HG03045 (cell line): ENCODE data around the gene LMAN1L.
"Not testable (repeated sequence)": the region's sequence is repeated elsewhere in the genome, so short reads cannot be mapped to it uniquely, and the experiment has no call there.

Experiments used
- ATAC-seq: cut with Tn5 transposase; IDR thresholded peaks from one replicate; pipeline ENCODE4 v1.9.1; 2021; ENCODE audit warnings: mild to moderate bottlenecking, moderate library complexity; ENCODE audit not compliant: unreplicated experiment

The LMAN1L gene

DNA sequence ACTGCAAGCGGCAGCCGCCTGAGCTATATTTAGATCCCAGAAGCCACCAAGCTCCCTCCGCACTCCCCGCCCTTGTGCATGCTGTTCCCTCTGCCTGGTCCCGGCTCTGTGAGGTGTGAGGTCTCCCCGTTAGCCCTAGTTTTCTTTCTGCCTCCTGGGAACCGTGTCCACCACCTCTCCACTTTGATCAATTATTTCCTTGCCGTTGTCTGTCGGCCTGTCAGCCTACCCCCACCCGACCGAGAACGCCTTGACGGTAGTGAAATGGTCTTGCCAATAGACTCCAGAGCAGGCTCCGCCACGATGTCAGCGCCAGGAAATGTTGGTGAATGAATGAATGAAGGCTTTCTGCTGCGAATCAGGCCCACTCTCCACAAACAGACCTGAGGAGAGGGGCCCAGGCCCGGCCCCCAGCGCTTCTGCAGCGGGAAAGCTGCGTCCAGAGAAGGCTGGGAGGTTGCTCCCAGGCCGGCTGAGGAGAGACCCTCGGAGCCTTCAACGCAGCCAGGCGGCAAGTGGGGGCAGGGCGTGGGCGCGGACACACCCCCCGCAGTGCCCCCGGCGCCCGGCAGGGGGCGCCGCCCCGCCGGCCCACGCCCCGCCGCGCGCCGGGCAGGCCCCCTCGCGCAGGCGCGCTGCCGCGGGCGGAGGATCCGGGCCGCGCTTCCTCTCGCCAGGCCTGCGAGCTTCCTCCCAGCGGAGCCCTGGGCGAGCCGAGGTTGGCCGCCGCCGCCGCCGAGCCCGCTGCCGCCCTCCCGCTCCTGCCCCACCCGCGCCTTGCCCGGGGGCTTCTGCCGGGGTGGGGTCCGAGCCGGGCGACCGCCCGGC lies 31.0 kb upstream of the LMAN1L start, which contains the start of gene CSK:
Gene CSK (plus strand): TSS at position 650 of the 828 bp plus-strand sequence. CDS start 16,218 bp downstream, outside the sequence.
- no peak for ATAC-seq

- no peak for ATAC-seq
Measured at GRCh38 chr15:74782259-74783071, 30.2 kb upstream of the LMAN1L start.

DNA sequence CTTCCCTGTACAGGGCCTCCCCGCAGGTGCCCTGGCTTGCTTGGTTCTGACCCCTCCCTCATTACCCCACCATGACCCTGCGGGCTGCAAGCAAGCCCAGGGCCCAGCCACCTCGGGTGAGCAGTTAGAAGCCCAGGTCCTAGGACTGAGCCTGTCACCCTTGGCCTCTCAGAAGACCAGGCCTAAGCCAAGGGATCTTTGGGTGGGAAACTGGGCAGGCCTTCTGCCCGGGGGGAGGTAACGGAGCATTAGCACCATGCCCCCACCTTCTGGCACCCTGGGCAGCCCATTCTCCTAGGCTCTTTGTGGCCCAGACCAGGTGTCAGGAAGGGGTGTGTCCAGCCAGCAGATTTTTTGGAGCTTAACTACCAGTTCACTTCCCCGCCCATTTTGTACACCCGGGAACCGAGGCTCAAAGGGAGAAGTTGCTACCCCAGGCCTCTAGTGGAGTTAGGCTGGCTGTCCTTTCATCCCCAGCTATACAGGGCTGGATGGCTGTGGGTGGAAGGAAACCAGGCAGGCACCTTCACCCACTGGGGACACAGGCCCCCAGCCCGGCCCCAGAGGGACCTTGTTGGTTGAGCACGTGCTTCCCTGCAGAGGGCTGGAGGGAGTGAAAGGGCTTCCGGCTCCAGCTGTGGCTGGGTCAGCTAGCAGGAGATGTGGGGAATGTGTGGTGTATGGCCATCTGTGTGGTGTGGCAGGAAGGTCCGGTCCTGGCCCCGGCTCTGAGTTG lies 29.4 kb upstream of the LMAN1L start:
- ATAC-seq: no peak

- ATAC-seq: no peak
Measured at GRCh38 chr15:74783808-74784175, 28.8 kb upstream of the LMAN1L start.

GRCh38 chr15:74784426-74785193 lies 28.0 kb upstream of the LMAN1L start:
- ATAC-seq: no peak

DNA sequence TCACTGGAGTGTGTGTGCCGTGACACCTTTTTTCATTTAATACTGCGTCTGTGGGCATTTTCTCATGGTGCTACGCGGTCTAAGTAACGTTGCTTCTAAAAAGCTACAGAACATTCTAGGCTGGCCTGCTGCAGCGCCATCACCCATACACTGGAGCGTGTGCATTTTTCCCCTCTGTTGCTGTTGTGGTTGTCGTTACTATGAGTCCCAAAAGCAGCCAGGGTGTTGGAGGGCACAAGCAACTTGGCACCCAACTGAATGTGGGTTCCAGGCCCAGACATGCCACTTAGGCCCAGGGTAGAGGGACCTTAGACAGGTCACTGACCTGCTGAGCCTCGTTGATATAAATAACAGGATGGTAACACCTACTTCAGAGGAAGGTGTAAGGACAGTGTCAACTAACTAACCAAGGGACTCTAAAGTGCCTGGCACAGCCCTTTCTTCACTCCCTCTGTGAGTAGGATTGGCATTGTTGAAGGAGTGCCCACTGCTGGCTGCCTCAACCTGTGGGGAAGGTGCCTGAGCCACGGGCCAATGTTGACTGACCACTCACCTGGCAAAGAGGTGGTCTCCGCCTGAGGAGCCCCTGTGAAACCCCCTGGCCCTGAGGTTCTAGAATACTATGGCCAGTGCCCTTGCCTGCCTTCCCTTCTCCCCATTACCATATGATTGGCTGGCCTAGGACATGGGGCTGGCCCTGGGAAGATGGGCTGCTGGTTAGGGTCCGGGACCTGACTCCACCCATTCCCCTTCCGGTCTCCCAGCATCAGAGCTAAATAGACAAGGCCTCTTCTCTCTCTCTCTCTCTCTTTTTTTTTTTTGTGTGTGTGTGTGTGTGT lies 27.2 kb upstream of the LMAN1L start:
- ATAC-seq: no peak

DNA sequence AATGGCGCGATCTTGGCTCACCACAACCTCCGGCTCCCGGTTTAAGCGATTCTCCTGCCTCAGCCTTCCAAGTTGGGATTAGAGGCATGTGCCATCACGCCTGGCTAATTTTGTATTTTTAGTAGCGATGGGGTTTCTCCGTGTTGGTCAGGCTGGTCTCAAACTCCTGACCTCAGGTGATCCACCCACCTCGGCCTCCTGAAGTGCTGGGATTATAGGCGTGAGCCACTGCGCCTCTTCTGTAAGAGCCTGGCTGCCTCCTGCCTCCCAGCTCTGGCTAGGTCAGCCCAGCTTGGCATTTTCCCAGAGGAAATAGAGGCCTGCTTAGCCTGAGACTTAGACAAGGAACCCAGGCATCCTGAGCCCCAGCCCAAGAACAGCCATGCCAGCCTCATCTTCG lies 26.6 kb upstream of the LMAN1L start:
- not testable (repeated sequence) for ATAC-seq

DNA sequence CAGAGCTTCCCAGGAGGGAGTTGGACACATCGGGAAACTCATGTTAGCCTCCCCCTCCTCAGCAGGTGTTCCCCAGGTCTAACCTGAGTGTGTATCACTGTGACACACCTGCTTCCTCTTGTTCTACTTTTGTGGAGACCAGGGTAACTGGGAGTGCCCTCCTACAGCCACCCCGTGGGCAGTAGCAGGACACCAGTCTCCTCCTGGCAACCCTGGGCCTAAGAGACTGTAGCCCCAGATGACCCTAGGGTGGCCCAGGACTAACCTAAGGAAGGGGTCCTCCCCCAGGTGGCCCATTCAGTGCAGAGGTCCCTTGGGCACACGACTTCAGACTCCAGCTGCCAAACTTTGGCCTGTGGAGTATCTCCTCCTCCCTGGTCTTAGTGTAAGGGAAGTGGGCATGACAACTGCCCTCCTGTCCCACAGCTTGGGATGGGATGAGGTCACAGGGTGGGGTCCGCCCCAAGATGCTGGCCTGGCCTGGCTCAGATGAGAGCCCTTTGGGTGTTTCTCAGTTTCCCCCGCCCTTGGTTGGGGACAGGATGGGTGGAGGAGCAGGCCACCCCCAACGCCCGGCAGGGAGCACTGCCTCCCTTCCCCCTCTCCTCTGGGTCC lies 26.0 kb upstream of the LMAN1L start:
- no peak for ATAC-seq

- peak; percentile 52 for ATAC-seq
Measured at GRCh38 chr15:74787251-74788041, 25.2 kb upstream of the LMAN1L start.

DNA sequence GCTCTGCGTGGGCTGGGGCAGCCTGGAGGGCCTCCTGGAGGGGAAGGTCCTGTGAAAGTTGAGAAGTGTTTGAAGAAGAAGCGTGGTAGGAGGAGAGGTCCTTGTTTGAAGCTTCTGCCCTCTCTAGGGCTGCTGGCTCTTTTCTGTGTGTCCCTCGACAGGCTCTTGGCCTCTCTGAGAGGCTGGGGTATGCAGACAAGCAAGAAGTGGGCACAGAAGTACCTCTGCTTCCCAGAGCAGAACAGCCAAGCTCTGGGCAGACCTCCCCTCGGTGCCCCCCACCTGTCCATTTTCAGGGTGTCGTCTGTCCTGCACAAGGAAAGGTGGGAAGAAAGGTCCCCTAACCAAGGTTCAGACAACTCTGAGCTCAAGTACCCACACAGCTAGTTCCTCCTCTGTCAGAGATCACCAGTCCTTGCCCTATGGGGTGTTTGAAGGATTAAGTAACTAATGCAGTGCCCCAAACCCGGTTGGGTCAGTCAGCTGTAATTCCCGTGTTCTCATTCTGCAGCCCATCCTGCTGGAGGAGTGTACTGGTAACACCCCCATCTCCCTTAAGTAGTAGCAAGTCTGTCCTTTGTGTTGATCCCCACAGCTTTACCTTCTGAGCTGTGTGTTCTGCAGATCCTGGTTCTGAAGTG lies 24.5 kb upstream of the LMAN1L start:
- no peak for ATAC-seq

GRCh38 chr15:74788683-74789151 lies 23.9 kb upstream of the LMAN1L start:
- ATAC-seq: no peak

DNA sequence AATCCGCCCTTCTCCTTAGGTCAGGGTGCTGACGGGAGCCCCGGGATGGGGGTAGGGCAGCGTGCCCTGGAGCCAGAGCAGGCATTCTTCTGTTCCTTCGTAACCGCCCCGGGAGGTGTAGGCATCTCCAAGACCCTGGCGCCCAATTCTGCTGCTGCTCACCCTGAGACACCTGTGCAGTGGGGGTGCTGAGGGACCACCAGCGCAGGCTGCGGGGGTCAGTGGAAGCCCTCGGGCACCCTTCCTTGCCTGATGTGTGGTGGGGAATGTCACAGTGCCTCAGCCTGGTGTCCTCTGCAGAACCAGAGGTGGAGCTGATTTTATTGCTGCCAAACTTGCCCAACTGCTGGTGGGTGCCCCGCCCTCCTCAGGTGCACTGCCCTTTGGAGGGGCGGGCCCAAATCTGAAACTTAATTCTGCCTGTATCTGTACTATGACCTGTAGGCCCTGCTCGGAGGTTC lies 23.4 kb upstream of the LMAN1L start:
- no peak for ATAC-seq

DNA sequence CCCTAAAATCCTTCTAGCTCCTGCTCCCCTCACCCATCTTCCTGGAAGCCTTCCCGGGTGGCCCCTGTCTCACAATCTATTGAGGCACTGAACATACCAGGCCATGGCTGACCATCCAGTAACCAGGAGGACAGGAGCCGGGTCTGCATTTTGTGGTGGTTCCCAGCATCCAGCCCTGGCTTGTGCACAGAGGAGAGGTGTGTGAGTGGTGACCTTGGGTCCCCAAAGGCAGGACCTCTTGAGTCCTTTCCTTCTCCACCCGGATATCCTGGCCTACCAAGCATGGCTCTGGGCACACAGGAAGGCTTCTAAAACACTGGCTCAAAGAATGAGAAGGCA lies 22.9 kb upstream of the LMAN1L start:
- no peak for ATAC-seq

DNA sequence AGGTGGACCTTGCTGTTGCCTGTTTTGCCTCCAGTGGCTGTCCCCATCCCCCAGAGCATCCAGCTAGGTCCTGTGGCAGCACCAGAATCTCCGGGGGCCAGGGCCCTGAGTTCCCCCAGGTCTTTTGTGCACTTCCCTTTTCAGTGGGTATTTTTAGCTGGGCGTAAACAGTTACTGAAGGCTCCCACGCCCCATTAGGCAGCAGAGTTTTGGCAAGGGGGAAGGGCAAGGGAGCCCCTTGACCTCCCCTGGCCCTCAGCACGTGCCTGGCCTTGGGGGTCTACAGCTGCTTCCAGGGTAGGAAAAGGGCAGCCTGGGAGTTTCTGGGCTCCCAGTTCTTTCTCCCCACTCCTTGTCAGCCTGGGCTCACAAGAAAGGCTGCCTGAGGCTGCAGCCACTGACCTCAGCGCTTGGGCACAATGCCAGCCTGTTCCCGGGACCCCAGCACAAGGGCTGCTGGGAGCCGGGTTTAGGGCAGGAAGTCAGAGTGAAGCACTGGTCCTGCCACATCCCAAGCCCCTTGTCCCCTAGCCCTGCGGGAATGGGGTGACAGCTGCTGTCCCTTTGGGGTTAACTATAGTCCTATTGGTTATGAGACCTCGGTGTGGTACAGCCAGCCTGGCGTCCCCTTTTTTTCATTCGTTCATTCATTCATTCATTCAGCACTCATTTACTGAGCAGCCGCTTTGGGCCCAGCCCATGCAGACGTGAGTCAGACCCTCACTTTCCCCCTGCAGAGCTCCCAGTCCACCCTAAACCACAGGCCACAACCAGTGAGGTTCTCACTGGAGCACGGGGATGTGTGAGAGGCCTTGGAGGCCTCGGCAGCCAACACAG lies 22.3 kb upstream of the LMAN1L start:
- ATAC-seq: no peak

GRCh38 chr15:74791007-74791406 lies 21.6 kb upstream of the LMAN1L start:
- no peak for ATAC-seq

- no peak for ATAC-seq
Measured at GRCh38 chr15:74791667-74792066, 21.0 kb upstream of the LMAN1L start.
